Stimulated activated CD4-positive, alpha-beta T cell treated with anti-CD3 and anti-CD28 coated beads, Interleukin-1b, Interleukin-23, amount 100 ng/mL, for 48 hours (primary cell): Measurements from ENCODE around the gene ARMH1.
"Not testable (repeated sequence)": the region's sequence is repeated elsewhere in the genome, so short reads cannot be mapped to it uniquely, and the experiment has no call there.

Source experiments
- DNase-seq: peaks from one replicate; pipeline ENCODE4 v3.0.0-alpha.2; 2020

ARMH1 gene

DNA sequence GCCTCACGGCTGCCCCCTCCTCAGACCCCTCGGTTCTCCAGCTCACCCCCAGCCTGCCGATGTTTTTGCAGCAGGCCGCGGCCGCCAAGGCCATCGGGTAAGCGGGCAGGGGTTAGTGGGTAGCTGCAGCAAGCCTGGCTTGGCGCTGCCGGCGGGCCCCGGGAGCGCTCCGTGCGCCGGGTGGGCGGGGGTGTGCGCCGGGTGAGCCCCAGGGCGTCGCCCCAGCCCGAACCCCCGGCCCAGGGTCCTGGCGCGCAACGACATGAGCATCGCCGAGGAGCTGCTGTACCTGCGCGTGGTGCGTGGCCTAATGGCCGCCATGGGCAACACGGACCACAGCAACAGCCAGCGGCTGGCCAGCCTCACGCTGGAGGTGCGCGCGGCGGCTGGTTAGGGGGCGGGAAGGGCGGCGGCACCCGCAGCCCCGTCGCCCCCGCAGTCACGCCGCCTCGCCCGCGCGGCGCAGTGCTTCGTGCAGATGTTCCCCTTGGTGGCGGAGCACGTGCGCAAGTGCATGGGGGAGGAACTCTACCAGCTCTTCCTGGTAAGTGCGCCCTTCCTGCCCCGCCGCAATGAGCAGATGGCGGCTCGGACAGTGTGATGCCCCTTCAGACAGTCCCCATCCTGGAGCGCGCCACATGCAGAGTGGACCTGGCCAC lies 49.9 kb downstream of the ARMH1 start:
- DNase-seq = no peak

GRCh38 chr1:44724955-44725698 lies 50.6 kb downstream of the ARMH1 start:
- DNase-seq = no peak

DNA sequence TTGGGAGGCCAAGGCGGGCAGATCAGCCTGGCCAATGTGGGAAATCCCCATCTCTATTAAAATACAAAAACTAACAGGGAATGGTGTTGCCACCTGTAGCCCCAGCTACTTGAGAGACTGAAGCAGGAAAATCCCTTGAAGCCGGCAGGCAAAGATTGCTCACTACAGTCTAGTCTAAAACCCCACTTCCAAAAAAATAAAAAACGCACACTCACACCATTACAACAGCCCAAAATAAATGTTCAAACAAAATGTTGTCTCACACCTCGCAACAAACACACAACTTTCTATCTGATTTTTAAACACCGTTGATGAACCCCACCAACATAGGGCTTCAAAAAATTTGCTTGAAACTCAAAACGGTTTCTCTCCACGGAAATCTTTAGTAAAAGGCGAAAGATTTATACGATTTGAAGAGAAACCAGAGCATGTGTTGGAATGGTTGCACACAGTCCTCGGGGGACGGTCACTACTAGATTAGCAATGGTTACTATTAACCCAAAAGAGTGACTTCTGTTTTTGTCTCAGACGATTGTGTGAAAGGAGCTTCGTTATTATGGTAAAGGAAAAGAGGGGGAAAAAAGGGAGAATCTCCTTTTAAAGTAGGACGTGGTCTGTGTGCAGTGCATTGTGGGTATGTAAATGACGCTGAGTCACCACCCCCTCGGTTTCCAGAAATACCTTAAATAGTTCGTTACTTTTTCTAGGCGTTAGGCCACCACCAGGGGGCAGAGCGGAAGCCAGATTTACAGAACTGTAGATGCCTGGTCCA lies 56.4 kb downstream of the ARMH1 start, which contains the start of gene RNU5D-1:
Gene RNU5D-1, minus strand, starts transcription at position 430 of the 772 bp plus-strand sequence.
- DNase-seq = peak; percentile 94

- DNase-seq = no peak
Measured at GRCh38 chr1:44733365-44733764, 58.9 kb downstream of the ARMH1 start.

DNA sequence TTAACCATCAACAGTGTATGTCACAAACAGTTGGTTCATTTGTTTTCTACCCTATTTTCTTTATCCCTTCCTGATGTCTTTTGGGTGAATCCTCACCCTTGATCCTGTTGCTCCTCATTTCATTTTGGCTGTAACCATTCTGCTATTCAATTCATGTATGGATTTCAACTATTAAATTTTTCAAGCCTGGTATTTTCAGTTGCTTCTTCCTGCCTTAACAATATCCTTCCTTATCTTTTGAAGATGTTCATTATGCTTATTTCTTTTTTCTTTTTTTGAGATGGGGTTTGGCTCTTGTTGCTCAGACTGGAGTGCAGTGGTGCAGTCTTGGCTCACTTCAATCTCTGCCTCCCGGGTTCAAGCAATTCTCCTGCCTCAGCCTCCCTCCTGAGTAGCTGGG lies 59.3 kb downstream of the ARMH1 start:
- DNase-seq = no peak

- no peak for DNase-seq
Measured at GRCh38 chr1:44735992-44736391, 61.5 kb downstream of the ARMH1 start.

DNA sequence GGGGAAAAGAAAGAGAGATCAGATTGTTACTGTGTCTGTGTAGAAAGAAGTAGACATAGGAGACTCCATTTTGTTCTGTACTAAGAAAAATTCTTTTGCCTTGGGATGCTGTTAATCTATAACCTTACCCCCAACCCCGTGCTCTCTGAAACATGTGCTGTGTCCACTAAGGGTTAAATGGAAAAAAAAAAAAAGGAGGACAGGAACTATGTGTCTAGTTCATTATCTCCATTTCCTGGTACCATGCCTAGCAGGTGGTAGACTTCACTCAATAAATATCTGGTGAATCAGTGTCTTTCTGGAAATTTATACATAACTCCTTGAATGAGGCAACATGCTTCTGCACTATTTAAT lies 64.4 kb downstream of the ARMH1 start:
- not testable (repeated sequence) for DNase-seq

DNA sequence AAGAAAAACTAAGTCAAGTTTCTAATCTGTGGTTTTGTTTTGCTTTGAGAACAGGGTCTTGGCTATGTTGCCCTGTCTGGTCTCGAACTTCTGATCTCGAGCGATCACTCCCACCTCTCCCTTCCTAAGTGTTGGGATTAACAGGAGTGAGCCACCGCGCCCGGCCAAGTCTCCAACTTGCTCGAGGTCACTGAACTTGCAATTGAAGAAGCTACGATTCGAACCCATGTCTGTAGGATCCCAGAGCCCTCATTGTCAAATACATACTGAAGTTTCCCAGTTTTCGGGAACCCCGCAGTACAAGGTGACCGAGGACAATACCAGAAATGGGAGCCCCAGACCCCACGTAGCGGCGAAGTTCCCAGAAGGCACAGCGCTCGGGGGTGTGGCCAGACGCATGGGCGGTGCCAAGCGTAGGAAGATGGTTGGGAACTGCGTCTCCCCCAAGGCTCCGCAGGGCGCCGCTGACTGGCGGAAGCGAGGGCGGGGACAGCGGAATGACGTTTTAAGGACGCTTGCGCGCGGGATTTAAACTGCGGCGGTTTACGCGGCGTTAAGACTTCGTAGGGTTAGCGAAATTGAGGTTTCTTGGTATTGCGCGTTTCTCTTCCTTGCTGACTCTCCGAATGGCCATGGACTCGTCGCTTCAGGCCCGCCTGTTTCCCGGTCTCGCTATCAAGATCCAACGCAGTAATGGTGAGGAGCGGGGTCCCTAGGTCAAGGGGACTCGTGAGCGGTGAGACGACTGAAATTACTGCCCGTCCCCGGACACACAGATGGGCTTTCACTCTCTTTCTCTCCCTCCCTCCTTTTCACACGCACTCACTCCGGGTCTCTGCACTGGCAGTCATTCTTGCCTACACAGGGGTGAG lies 65.0 kb downstream of the ARMH1 start, which contains the start of gene KIF2C:
Gene KIF2C, plus strand, starts transcription at position 531 of the 872 bp plus-strand sequence. Its CDS starts 96 bp downstream, at position 627.
- DNase-seq = peak; percentile 97

DNA sequence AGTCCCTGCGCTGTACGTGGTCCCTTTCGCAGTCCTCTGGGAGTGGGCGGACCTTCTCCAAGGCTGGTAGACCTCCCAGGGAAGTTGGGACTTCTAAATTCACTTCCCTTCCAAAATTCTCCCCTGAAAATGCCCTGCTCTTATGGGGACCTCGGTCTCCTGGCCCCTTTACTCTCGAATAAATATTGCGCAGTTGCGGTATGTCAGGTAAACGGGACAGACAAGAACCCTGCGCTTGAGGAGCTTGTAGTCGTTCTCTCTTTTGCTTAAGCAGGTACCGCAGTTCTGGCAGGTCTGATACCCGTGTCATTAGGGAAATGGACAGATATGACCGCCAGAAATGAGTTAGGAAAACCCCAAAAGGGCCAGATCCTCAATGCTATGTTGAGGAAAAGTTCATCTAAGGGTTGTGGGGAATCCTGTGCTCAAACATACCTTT lies 65.7 kb downstream of the ARMH1 start:
- DNase-seq = no peak

DNA sequence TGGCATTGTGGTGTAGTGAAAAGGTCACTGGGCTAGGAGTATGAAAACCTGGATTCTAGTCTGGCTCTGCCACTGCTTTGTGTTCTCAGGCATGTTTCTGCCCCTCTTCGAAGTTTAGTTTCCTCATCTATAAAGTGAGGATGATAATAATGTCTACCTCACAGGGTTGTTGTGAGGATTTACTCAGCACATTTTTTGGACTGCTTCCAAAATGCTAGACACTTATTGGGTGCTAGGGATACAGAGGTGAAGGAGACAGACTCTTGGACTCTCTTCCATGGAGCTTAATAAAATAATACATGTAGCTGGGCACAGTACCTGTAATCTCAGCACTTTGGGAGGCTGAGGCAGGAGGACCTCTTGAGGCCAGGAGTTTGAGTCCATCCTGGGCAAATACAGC lies 68.7 kb downstream of the ARMH1 start:
- no peak for DNase-seq

GRCh38 chr1:44747878-44748277 lies 73.4 kb downstream of the ARMH1 start:
- DNase-seq = no peak

- DNase-seq = no peak
Measured at GRCh38 chr1:44757420-44757819, 82.9 kb downstream of the ARMH1 start.

- no peak for DNase-seq
Measured at GRCh38 chr1:44759077-44759476, 84.6 kb downstream of the ARMH1 start.

DNA sequence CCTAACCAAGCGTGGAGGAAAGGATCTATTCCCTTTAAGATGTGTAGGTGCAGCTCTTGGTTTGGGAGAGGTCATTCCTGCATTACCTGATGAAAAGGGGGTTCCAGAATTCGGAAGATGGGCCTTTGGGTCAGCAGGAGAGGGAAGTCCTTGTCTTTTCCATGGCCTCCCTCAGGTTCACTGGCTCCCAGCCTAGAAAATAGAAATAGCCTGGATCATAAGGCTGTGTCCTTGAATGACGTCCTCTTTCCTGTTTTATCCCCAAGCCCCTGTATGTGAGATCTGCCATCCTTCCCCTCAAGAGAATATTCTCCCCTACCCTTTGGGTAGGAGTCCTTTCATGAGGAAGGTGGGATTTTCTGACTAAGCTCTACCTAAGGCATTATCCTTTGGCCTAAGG lies 86.4 kb downstream of the ARMH1 start:
- DNase-seq = no peak

GRCh38 chr1:44766421-44766820 lies 91.9 kb downstream of the ARMH1 start:
- DNase-seq = not testable (repeated sequence)
